ENCODE measurements around the gene TXNRD2.
A peak's percentile ranks its signal among the peaks of the same experiment; 100 is the strongest.
"Not testable (repeated sequence)": the region's sequence is repeated elsewhere in the genome, so short reads cannot be mapped to it uniquely, and the experiment has no call there.

TXNRD2 gene

DNA sequence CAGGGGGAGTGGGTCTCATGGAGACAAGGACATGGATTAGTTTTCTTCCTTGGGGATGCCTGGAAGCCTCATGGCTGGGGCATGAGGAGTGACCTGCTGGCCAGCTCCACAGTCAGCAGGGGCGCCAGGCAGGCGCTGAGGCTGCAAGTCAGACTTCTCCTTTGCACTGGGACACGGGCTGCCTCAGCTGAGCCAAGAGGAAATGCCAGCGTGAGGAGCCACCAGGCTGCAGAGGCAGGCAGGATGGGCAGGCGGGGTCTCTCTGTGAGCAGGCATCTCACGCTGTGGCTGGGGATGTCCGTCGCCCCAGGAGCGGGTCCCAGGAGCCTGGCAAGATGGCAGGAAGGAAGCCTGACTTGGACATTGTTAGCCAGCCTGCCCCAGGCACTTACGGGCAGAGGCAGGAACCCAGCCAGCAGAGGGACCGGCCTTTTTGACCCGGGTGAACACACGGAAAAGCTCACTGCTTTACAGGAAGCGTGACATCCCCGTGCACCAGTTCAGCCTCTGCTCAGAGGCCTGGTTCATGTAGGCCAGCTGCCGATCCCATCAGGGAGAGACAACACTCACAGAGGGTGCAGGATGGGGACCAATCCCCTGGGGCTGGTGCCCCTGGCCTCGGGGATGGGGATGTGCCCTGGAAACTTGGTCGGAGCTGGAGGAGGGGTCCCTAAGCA is 97.1 kb downstream of the TXNRD2 start:
- no peak for DNase-seq (ENCODE audit: low spot score)

DNA sequence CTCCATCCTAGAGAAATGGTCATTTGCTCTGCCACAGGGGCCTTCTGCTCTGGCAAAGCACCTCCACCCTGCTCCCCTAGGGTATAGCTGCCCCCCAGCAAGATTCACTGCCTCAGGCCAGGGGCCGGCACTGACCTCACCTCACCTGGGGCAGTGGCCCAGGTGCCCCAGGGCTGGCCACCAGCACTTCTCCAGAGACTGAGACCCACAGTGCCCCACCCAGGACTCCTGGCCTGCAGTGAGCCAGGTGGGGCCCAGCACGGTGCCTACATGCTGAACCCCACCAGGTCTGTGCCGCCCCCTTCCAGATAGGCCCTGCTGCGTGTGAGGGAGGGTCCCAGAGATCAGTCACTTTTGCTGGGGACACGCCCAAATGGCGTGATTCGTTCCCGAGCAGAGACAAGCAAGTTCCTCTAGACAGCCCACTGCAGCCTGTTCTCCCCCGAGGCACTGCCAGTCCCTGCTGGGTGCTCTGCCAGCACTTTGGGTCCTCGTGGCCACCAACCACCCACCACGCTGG is 97.7 kb downstream of the TXNRD2 start:
- DNase-seq (ENCODE audit: low spot score): no peak

DNA sequence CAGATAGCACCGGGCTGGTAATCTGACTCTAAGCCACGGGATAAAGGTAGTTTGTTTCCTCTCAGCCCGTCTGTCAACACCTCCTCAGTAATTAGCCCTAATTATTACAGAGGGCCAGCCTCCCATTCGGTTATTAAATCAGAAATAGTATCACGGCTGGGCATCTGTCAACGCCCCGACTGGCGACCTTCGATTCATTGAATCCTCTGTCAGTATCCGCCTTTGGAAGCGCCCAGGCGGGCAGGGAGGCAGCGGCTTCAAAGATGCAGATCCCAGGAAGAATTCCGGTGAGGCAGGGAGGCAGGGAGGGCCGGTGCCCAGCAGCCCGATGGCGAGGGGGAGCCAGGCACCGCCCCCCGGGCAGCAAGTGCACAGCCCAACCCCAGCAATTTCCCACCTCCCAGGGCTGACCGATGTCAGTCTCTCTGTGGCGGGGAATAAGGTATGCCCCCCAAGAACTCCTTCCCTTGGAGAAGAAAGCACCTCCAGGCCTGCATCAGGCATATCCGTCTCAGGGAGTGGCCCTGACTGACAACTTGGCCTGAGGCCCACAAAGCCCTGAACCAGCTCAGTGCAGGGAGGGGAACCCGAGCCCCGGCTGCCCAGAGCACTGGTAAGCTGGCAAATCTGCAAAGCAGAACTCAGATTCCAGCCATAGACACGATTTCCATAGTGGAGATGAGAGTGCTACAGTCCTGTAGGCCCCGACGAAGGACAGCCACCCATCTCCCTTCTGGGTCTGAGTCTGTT is 98.3 kb downstream of the TXNRD2 start:
- no peak for DNase-seq (ENCODE audit: low spot score)

DNA sequence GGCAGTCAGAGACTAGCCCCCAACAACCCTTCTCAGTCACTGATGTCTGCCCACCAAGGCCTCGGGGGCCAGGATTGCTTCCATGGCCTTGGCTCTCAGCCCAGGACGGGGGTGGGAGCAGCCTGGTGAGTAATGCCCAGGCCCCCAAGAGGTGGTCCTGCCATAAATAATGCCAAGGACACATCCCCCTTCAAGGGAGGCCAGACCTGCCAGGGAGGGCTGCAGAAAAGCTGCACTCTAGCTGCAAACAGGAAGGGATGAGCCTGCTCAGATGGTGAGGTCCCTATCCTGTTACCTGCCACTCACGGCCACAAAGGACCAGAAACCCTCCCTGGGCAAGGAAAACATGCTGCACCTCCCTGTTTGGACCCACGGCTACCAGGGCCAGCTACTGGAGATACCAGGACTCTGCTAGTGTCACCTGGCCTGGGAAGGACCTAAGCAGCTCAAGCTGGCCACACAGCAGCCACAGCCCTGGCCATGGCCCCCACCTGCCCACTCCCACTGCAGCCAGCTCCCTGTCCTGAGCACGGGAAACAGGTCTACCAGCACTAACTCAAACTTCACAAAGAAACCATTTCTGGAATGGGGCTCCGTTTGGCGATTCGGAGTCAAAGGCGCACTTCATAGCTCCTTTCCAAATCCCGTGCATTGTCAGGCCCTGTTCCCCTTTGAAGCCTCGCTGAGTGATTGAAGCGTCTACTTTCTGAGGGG is 99.1 kb downstream of the TXNRD2 start:
- DNase-seq (ENCODE audit: low spot score): no peak

DNA sequence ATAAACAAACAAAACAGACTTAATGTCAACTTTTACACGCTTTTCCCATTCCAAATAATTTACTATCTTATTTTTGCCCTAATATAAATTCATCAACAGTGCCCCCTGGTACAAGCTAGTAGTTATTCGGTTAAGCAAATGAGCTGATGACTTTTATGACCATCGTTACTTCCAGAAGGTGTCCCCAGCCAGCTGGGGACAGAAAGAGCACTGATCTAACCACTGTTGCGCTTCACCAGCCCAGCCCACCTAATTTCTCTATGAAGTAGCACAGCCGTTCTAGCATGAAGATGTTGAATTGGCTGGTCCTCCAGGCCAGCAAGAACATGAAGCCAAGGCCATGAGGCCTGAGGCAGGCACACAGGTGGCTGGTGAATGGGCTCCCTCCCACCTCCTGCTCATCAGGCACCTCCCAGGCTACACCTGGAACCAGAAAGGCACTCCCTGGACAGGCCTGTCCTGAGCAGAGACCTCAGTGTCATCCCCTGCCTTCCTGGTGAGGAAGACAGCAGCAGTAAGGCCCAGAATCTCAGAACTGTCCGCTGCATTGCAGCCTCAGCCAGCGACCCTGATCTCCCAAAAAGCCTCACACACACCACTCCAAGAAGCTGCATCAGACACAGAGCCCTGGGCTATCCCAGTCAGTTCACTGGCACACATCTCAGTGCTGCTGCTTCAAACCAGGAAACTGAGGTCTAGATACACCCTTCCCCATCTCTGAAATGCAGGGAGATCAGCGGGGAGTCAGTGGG is 99.8 kb downstream of the TXNRD2 start:
- DNase-seq (ENCODE audit: low spot score): no peak

DNA sequence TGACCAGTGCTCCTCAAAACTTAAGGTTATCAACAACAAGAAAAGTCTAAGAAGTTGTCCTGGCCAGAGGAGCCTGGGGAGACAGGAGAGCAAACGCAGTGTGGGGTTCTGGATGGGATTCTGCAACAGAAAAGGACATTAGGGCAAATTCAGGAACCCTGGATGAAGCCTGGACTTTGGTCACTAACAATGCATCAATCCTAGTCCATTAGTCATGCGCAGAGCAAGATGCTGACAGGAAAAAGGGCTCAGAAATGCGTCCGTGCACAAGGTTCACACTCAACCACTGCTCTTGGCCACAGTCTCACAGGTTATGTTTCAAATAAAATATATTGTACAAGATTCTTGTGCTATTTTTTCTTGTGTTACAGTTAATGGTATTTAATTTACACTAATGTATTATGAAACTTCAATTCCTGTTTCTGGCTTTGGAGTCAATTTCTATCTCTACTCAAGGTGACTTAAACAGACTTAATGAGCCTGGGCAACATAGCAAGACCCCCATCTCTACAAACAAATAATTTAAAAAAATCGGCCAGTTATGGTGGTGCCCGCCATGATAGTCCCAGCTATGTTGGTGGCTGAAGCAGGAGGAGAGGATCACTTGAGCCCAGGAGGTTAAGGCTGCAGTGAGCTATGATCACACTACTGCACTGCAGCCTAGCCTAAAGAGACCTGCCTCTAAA is 100.5 kb downstream of the TXNRD2 start:
- DNase-seq (ENCODE audit: low spot score): peak; percentile 67

DNA sequence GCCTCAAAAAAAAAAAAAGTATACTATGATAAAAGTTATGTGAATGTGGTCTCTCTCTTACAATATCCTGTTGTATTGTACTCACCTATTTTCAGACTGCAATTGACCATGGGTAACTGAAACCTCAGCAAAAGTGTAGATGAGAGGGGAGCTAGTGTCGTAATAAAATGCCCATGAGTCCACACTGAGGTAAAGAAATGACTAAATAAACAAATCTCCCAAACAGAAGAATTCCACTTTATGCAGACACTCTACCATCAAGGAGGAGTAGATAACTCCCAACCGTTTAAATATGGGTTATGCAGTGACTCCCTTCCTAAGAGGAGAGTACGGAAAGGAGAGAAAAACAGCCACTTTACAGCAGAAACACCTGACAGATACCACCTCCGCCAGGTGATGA is 101.6 kb downstream of the TXNRD2 start:
- no peak for DNase-seq (ENCODE audit: low spot score)

DNA sequence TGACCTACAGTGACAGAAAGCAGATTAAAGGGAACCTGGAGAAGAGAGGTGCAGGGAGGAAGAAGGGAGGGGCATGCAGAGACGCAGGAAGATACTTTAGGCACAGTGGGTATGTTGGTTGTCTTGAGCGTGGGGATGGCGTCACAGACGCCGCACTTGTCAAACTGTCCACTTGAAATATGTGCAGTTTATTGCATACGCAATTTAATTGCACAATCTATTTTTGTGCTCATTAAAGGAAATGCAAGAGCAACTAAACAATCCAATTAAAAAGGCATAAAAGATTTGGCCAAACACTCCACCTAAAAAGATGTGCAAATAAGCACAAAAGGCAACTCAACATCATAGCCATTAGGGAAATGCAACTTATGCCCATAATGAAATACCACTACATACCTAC is 103.7 kb downstream of the TXNRD2 start:
- no peak for DNase-seq (ENCODE audit: low spot score)

DNA sequence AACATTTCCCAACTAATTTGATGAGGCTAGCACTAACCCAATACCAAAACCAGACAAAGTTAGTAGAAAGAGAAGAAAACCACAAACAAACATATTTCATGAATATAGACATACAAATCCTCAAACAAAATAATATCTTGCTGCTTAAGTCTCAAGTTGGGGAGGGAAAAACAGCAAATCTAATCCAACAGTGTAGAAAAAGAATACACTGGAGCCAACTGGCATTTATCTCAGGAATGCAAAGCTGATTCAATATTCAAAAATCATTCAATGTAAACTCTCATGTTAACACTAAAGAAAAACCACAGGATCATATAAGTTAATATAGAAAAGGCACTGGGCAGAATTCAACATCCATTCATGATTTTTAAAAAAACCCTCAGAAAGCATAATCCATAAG is 105.1 kb downstream of the TXNRD2 start:
- no peak for DNase-seq (ENCODE audit: low spot score)

DNA sequence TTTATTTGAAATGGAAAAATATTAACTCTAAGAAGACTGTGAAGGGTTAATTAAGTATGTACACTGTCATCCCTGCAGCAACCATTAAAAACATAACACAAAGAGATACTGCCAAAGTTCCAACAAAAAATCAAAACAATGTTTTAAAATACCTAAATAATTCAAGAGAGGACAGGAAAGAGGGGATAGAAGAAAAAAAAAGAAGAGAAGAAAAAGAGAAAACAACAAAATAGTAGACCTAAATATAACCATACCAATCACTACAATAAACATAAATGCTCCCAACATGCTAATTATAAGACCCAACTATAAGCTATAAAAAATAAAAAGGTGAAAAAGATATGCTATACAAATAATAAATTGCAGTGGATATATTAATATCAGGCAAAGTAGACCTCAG is 107.0 kb downstream of the TXNRD2 start:
- no peak for DNase-seq (ENCODE audit: low spot score)

DNA sequence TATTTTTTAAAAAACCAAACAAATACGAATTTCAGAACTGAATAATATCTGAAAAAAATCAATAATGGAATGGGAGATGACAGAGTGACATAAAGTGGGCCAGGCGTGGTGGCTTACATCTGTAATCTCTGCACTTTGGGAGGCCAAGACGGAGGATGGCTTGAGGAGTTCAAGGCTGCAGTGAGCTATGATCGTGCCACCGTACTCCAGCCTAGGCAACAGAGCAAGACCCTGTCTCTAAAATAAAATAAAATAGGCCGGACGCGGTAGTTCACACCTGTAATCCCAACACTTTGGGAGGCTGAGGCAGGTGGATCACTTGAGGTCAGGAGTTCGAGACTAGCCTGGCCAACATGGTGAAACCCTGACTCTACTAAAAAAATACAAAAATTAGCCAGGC is 108.3 kb downstream of the TXNRD2 start:
- DNase-seq (ENCODE audit: low spot score): not testable (repeated sequence)

DNA sequence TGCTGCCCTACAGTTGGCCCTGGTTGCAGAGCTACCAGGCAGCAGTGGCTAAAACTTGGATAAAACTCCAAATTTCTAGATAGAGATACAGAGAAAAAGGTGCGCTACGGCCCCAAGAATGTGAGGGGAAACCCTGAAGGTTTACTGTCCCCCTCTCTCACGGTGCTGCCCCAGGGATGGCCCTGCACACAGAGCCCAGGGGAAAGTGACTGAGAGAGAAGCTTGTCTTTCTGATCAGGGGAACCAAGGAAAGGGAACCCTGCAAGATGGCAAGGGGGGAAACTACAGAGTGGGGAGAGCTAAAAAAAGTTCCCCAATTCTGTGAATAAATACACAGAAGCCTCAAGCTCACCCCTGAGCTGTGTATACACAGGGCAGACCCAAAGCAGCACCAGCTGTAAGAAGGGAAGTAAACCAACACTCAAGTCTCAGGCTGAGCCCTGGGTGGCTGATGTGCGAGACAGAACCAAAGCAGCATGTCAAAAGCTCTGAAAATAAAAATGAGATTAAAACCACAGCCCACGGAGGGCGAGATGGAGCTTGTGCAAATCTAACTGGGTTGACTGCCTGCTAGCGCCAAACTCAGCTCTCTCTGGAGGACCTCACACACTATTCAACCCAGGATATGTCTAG is 109.0 kb downstream of the TXNRD2 start:
- DNase-seq (ENCODE audit: low spot score): no peak

DNA sequence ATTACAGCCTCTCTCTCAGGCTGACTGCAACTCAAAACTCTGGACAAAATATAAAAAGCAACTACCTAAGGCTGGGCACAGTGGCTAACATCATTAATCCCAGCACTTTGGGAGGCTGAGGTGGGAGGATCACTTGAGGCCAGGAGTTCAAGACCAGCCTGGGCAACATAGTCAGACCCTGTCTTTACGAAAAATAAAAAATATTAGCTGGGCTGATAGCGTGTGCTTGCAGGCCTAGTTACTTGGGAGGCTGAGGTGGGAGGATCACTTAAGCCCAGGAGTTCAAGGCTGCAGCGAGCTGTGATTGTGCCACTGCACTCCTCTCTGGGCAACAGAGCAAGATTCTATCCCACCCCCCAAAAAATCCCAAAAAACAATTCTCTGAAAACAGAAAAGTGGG is 109.6 kb downstream of the TXNRD2 start:
- DNase-seq (ENCODE audit: low spot score): not testable (repeated sequence)

DNA sequence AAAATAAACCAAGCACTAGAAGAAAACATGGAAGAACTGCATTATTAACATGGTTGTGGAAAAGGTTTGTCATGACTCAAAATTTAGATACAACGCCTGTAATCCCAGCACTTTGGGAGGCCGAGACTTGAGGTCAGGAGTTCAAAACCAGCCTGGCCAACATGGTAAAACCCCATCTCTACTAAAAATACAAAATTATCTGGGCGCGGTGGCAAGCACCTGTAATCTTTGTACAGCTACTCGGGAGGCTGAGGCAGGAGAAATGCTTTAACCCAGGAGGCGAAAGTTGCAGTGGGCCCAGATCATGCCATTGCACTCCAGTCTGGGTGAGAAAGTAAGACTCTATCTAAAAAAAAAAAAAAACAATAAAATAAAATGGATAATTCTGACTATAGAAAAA is 110.6 kb downstream of the TXNRD2 start:
- DNase-seq (ENCODE audit: low spot score): no peak

DNA sequence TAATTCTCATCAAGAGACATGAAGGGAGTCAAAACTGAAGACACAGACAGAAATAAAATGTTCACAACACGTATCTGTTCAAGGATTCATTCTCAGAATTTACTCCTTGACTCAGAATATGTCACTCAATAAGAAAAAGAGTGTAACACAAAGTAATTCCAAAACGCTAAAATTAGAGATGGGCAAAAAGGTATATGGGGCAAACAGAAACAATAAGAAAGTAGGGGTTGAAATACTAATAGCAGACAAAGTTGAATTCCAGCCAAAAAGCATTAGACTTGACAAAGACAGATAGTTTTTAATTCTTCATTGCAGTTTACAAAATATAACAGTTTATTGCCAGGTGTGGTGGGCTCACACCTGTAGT is 113.6 kb downstream of the TXNRD2 start:
- DNase-seq (ENCODE audit: low spot score): no peak

DNA sequence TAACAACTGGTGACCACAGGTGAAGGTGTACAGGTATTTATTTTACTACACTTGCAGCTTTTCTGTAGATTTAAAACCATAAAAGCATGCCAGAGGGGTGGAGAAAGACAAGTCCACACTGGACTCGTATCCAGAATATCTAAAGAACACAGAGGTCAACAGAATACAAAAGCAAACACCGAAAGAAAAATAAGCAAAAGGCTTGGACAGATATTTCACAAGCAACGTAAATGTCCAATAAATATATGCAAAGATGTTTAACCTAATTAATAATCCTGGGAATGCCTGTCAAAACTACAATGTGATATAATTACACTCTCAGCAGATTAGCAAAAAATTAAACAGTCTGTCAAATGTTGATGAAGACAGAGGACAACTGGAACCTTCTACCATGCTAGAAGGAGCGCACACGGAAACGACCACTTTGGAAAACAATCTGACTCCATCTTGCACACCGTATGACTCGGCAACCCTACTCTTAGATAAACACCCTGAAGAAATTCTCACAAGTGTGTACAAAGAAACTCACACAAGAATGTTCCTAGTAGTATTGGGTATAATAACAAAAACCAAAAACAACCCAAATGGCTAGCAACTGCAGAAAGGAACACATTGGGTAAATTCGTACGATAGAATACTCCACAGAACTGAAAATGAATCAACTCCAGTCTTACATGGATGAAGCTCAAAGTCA is 114.1 kb downstream of the TXNRD2 start:
- no peak for DNase-seq (ENCODE audit: low spot score)

DNA sequence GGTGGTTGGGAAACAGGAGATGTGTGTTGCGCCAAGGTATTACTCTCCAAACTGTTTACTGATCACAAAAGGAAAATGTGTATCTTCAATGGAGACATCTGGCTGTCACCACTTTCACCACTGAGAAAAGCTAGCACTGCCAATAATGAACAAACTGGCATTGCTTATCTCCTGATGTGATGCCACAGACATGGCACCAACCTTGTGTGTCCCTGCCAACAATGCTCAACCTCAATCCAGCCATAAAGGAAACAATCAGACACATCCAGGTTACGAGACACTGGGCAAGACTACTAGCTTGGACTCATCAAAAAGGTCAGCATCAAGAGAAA is 115.0 kb downstream of the TXNRD2 start:
- DNase-seq (ENCODE audit: low spot score): no peak

DNA sequence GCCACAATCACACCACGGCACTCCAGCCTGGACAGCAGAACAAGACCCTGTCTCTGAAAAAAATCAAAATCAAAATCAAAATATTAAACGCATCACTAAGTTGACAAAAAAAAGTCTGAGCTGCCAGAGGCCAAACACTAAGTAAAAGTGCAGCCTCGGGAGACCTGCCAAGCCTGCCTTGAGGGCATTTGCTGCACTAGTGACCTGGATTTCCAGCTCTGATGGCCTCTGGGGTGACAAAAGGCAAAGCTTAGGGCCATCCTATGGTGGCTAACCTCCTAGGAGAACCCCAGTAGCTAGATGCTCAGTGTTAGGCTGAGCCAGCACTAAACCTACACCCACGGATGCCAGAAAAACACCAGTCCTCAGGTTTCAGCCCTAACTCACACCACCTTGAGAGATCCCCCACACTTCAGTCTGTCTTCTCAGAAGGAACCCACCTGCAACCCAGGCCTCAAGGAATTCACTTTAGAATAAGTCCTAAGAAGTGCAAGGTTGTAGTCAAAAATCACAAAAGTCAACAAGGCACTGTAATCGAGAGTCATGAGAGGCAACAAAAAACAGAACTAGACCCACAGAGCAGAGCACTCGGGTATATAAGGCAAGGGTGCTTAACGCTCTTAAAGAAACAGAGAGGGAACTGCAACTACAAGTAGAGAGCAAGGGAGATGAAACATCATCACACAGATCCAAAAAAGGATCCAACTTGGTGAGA is 115.6 kb downstream of the TXNRD2 start:
- no peak for DNase-seq (ENCODE audit: low spot score)

Measured in HuH-7 (cell line).